Neural cell (in vitro differentiated cells): Measurements from ENCODE around the gene LUC7L3. TPM values are rescaled to one million over a fixed set of nuclear protein-coding genes. Genes with fewer than 3 reads are reported as not detected.

Source experiments
- H2AFZ ChIP-seq: fragments of 200-600, 300-800 bp; sonication (generic), shearing (Covaris generic); 2 replicates; pipeline ENCODE4 v1.6.0; 2014; ENCODE audit warnings: low read depth, mild to moderate bottlenecking, antibody characterized with exemption, low read length, moderate library complexity
- H3F3A ChIP-seq: fragments of 200-600 bp; shearing (Covaris generic); 2 replicates; pipeline ENCODE4 v1.6.1; 2016; ENCODE audit warnings: mild to moderate bottlenecking, moderate library complexity, mixed read lengths, antibody characterized with exemption, low read length; ENCODE audit not compliant: insufficient read depth, poor library complexity, severe bottlenecking
- H3K27ac ChIP-seq: fragments of 200-600, 300-800 bp; sonication (generic), shearing (Covaris generic); 2 replicates; pipeline ENCODE4 v1.5.1; 2014; ENCODE audit warnings: mild to moderate bottlenecking, low read length, moderate library complexity
- H3K27me3 ChIP-seq: fragments of 300-800, 200-600 bp; sonication (generic), shearing (Covaris generic); 2 replicates; pipeline ENCODE4 v1.6.0; 2014; ENCODE audit warnings: mild to moderate bottlenecking, low read depth, low read length, moderate library complexity; ENCODE audit not compliant: insufficient read depth
- H3K36me3 ChIP-seq: fragments of 300-800, 200-600 bp; sonication (generic), shearing (Covaris generic); 2 replicates; pipeline ENCODE4 v1.5.1; 2014; ENCODE audit warnings: mild to moderate bottlenecking, antibody characterized with exemption, low read length, moderate library complexity; ENCODE audit not compliant: insufficient read depth
- H3K4me2 ChIP-seq: fragments of 300-800, 200-600 bp; sonication (generic), shearing (Covaris generic); 2 replicates; pipeline ENCODE4 v1.6.0; 2014; ENCODE audit warnings: mild to moderate bottlenecking, low read length
- H3K4me3 ChIP-seq: fragments of 300-800, 200-600 bp; sonication (generic), shearing (Covaris generic); 2 replicates; pipeline ENCODE4 v1.5.1; 2014; ENCODE audit warnings: mild to moderate bottlenecking, low read length, moderate library complexity
- H3K79me2 ChIP-seq: fragments of 200-600 bp; shearing (Covaris generic); replicated peaks from 2 replicates; pipeline ENCODE4 v1.6.0; 2014; ENCODE audit warnings: mild to moderate bottlenecking, low read length, moderate library complexity; ENCODE audit not compliant: insufficient read depth
- H3K9ac ChIP-seq: fragments of 300-800, 200-600 bp; sonication (generic), shearing (Covaris generic); 2 replicates; pipeline ENCODE4 v1.6.1; 2016; ENCODE audit warnings: mild to moderate bottlenecking, low read length, mixed read lengths
- H3K9me2 ChIP-seq: fragments of 200-600 bp; shearing (Covaris generic); 2 replicates; pipeline ENCODE4 v1.6.1; 2016; ENCODE audit warnings: mild to moderate bottlenecking, low read length, mixed read lengths; ENCODE audit not compliant: insufficient read depth
- H3K9me3 ChIP-seq: fragments of 200-600, 300-800 bp; sonication (generic), shearing (Covaris generic); 2 replicates; pipeline ENCODE4 v1.6.1; 2016; ENCODE audit warnings: mild to moderate bottlenecking, mixed run types, low read length, moderate library complexity, mixed read lengths
- H4K20me1 ChIP-seq: fragments of 200-600 bp; shearing (Covaris generic); 2 replicates; pipeline ENCODE4 v1.6.1; 2016; ENCODE audit warnings: mild to moderate bottlenecking, mixed run types; ENCODE audit not compliant: insufficient read depth
- CTCF ChIP-seq: fragments of 450-650 bp; IDR thresholded peaks from 2 replicates; pipeline ENCODE4 v1.5.1; 2014; ENCODE audit warnings: antibody characterized with exemption, mild to moderate bottlenecking, moderate library complexity; ENCODE audit not compliant: poor library complexity, severe bottlenecking
- EP300 ChIP-seq: fragments of 450-650 bp; conservative IDR thresholded peaks from 2 replicates; pipeline ENCODE4 v1.6.1; 2014; ENCODE audit warnings: antibody characterized with exemption, mild to moderate bottlenecking, moderate library complexity; ENCODE audit not compliant: poor library complexity, severe bottlenecking
- EZH2 ChIP-seq: fragments of 200-600, 300-800 bp; shearing (Covaris generic), sonication (generic); IDR thresholded peaks from 2 replicates; pipeline ENCODE4 v1.6.1; 2014; ENCODE audit warnings: antibody characterized with exemption, low read length, borderline replicate concordance, mild to moderate bottlenecking; ENCODE audit not compliant: insufficient read depth, poor library complexity, severe bottlenecking
- MXI1 ChIP-seq: fragments of 450-650 bp; conservative IDR thresholded peaks from 2 replicates; pipeline ENCODE4 v1.6.1; 2014; ENCODE audit warnings: antibody characterized with exemption, mild to moderate bottlenecking; ENCODE audit not compliant: poor library complexity, severe bottlenecking
- POLR2AphosphoS5 ChIP-seq: IDR thresholded peaks from 2 replicates; pipeline ENCODE4 v1.6.1; 2012
- RAD21 ChIP-seq: fragments of 450-650 bp; conservative IDR thresholded peaks from 2 replicates; pipeline ENCODE4 v1.6.1; 2014; ENCODE audit warnings: antibody characterized with exemption, mild to moderate bottlenecking, moderate library complexity
- REST ChIP-seq: IDR thresholded peaks from 2 replicates; pipeline ENCODE4 v1.6.1; 2012; ENCODE audit warnings: borderline replicate concordance
- SMC3 ChIP-seq: fragments of 450-650 bp; conservative IDR thresholded peaks from 2 replicates; pipeline ENCODE4 v1.6.1; 2014; ENCODE audit warnings: antibody characterized with exemption, mild to moderate bottlenecking, moderate library complexity; ENCODE audit not compliant: poor library complexity
- TAF1 ChIP-seq: IDR thresholded peaks from 2 replicates; pipeline ENCODE4 v1.6.1; 2012; ENCODE audit warnings: low read depth
- polyA plus RNA-seq: library from polyadenylated mRNA; depleted of rRNA; stranded (reverse); fragments of >200 nt; gene quantifications from 2 replicates; pipeline ENCODE4 v1.2.3, GENCODE V29; 2014

The LUC7L3 gene
- polyA plus RNA-seq, 1 donor from 2014 or later: 677 TPM

- TF ChIP-seq POLR2AphosphoS5 (no peak), RAD21 (no peak), EZH2 (no peak), EP300 (no peak), TAF1 (no peak), CTCF (no peak), MXI1 (no peak), REST (no peak), SMC3 (no peak)
- H3K27ac ChIP-seq: no peak overlapping the region
- H3K79me2 ChIP-seq: no peaks in the 10 kb centered on the region
- H3K9me3 ChIP-seq: no peaks in the 10 kb centered on the region
- H3K27me3 ChIP-seq: no peaks in the 10 kb centered on the region
- H2AFZ ChIP-seq: no peak overlapping the region
- no peaks in the 10 kb centered on the region for H3K9me2 ChIP-seq
- H3K4me2 ChIP-seq: no peak overlapping the region
- H3F3A ChIP-seq: no peaks in the 10 kb centered on the region
- no peak overlapping the region for H3K4me3 ChIP-seq
- H3K9ac ChIP-seq: no peak overlapping the region
- no peaks in the 10 kb centered on the region for H4K20me1 ChIP-seq
- no peaks in the 10 kb centered on the region for H3K36me3 ChIP-seq
These were observed 80.8 kb downstream of the LUC7L3 start for GRCh38 chr17:50800196-50800700.

GRCh38 chr17:50802609-50803571 is 83.5 kb downstream of the LUC7L3 start:
- H3K27me3 ChIP-seq: no peaks in the 10 kb centered on the region
- H2AFZ ChIP-seq: no peak overlapping the region
- H3K9me2 ChIP-seq: no peaks in the 10 kb centered on the region
- no peaks in the 10 kb centered on the region for H3K79me2 ChIP-seq
- no peak overlapping the region for H3K9ac ChIP-seq
- no peak overlapping the region for H3K4me2 ChIP-seq
- H3K9me3 ChIP-seq: no peaks in the 10 kb centered on the region
- no peak overlapping the region for H3K4me3 ChIP-seq
- no peaks in the 10 kb centered on the region for H4K20me1 ChIP-seq
- H3K27ac ChIP-seq: no peak overlapping the region
- no peaks in the 10 kb centered on the region for H3K36me3 ChIP-seq
- H3F3A ChIP-seq: no peaks in the 10 kb centered on the region
- TF ChIP-seq SMC3: no peak
- no peak for TF ChIP-seq MXI1
- TF ChIP-seq RAD21: no peak
- TF ChIP-seq REST: no peak
- TF ChIP-seq POLR2AphosphoS5: no peak
- TF ChIP-seq EP300: no peak
- no peak for TF ChIP-seq CTCF
- no peak for TF ChIP-seq EZH2
- no peak for TF ChIP-seq TAF1
